ENCODE data around the gene MRNIP.
"Not testable (repeated sequence)": the region's sequence is repeated elsewhere in the genome, so short reads cannot be mapped to it uniquely, and the experiment has no call there.

The MRNIP gene

GRCh38 chr5:179837076-179838011 lies 21.3 kb downstream of the MRNIP start:
- no peak for DNase-seq

GRCh38 chr5:179836225-179837019 lies 22.2 kb downstream of the MRNIP start:
- DNase-seq = no peak

DNA sequence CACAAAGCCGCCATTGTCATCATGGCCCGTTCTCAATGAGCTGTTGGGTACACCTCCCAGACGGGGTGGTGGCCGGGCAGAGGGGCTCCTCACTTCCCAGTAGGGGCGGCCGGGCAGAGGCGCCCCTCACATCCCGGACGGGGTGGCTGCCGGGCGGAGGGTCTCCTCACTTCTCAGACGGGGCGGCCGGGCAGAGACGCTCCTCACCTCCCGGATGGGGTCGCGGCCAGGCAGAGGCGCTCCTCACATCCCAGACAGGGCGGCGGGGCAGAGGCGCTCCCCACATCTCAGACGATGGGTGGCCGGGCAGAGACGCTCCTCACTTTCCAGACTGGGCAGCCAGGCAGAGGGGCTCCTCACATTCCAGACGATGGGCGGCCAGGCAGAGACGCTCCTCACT lies 23.7 kb downstream of the MRNIP start:
- DNase-seq = not testable (repeated sequence)

DNA sequence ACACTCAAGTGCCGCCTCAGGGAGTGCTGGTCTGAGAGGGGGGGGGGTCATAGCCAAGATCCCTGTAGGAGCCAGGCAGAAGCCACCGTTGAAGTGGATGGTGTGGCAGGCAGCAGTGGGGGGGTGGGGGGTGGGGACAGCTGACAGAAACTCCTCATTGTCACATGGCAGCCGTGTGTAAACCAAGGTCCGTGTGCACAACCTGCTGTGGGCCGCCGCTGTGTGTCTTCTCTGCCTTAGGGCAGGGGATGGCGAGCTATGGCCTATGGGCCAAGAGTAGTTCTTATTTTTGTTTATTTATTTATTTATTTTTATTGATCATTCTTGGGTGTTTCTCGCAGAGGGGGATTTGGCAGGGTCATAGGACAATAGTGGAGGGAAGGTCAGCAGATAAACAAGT lies 24.5 kb downstream of the MRNIP start:
- DNase-seq = no peak

GRCh38 chr5:179833709-179834070 lies 24.9 kb downstream of the MRNIP start:
- DNase-seq = no peak

DNA sequence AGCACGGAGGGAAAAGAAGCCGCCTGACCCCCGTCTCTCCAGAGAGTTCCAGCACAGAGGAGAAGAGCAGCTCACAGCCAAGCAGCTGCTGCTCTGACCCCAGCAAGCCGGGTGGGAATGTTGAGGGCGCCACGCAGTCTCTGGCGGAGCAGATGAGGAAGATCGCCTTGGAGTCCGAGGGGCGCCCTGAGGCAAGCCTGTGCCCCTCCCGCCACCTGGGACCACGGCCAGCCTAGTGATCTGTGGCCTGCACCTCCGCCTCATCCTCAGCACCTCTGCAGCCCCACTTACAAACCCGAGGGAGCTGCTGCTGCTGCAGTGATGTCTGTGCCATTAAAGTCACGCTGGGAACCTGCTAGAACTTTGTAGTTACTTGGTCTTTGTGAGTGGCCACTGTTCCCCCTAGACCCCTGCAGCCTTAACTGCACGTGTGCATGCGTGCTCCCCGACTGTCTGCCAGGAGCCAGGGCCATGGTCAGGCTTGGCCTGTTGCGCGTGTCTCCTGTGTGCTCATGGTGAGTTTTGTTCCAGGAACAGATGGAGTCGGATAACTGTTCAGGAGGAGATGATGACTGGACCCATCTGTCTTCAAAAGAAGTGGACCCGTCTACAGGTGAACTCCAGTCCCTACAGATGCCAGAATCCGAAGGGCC lies 25.4 kb downstream of the MRNIP start:
- no peak for DNase-seq

DNA sequence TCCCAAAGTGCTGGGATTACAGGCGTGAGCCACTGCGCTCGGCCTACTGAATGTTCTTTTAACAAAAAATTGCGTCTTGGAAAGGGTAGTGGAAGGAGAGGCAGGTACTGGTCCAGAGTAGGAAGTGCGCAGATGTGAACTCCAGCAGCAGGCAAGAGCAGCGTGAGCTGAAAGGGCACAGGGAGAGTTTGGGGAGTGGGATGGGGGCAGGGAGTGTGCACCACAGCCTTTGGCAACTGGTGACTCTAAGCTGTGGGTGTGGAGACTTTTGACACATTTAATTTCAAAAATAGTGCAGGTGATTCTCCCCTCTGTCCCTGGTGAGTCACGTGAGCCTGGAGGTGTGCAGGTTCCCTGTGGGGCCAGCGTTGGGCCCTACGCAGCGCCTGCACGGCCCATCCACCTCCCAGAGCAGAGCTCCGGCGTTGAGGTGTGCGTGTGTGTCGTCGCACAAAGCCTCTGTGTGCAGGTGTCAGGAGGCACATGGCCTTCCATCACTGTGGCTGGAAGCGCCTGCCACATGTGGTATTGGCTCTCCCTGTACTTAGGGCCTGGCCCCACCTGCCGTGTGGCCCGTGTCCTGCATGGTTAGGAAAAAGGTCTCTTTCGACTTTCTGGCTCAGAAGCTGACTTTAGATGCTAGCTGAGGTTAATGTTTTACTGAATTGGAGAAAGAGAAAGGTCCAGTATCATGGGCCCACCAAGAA lies 26.4 kb downstream of the MRNIP start:
- DNase-seq = no peak

DNA sequence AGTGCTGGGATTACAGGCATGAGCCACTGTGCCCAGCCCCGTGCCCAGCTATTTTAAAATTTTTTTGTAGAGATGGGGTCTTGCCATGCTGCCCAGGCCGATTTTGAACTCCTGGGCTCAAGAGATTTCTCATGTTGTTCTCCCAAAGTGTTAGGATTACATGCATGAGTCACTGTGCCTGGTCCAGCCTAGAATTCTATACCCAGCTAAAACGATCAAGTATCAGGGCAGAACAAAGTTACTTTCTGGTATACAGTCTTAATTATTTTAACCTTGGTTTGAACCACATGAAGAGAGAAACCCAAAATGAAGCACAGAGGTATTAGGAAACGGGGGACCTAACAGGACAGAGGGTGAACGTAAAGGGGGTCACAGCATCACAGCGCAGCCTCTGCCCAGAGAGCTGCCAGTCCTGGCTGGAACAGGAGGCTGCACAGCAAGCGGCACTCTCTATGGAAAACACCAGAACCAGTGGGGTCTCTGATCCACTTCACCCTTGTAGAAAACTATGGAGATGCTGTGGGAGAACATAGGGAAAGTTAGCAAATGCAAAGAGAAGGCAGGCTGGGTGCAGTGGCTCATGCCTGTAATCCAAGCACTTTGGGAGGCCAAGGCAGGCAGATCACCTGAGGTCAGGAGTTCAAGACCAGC lies 27.7 kb downstream of the MRNIP start:
- no peak for DNase-seq

- no peak for DNase-seq
Measured at GRCh38 chr5:179829732-179830435, 28.7 kb downstream of the MRNIP start.

DNA sequence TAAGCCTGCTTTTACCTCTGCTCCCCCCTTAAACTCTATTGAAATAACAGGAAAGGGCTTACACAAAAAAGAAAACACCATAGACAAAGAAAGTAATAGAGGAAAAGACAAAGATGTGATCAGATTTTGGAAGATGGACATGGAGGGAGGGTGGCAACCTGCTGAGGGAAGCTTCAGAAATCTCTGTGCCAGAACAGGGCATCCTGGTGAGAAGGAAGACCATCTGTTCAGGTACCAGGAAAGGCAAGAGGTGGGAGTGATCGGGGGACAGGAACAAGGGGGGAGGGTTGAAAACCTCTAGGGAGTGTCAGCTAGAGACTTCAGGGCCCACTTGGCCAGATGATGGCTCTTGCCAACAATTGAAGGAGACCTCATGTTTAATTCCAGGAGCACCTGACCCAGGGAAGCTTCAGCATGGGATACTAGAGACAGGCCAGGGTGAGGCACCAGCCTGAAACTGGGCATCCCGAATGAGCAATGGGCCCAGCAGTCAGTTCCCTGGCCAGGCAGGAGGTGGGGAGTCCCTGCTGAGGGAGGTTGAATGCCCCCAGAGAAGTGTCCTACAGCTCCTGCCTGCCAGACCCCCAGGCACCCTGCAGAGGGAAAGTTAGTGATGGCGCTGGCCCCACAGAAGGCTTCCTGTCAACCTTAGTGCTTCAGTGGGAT lies 29.7 kb downstream of the MRNIP start:
- no peak for DNase-seq

DNA sequence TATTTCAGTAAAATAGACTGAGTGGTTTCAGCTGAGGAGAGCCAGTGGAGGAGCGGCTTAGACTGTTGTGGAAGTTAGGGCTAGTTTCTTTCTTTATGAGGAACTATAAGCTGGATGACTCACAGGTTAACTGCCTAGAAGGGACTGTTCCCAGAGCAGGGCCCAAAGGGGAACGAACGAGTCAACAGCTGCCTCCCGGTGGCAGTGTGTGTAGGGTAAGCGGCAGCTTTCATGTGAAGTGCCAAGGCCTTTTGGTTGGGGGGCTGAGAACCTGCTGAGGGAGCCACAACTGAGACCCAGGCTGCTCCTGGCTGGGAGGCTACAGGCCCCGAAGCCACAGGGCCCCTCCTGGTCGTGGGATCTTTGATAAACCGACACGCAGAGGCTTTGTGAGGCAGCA lies 30.9 kb downstream of the MRNIP start:
- DNase-seq = no peak

DNA sequence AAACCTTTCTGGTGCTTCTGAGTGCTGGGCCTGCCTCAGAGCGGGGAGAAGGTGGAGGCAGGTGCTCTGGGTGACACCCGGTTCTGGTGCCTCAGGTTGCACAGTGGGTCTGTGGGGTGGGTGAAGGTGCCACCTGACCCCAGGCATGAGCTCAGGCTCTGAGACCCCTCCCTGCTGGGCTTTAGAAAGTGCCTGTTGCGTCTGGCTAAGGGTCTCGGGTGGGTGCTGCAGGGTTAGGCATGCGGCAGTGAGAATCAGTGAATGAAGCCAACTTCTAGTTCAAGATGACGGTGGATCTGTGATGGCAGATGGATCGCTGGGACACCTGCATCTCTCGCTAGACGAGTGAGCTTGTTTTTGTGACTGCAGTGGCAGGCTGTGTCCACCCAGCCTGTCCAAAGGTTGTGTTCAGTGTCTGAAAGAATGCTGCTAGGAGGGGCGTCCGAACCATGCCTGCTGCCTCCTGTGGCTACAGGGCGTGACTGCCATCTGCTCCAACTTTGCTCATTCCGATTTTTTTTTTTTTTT lies 32.9 kb downstream of the MRNIP start:
- no peak for DNase-seq

- no peak for DNase-seq
Measured at GRCh38 chr5:179824745-179825112, 33.9 kb downstream of the MRNIP start.

DNA sequence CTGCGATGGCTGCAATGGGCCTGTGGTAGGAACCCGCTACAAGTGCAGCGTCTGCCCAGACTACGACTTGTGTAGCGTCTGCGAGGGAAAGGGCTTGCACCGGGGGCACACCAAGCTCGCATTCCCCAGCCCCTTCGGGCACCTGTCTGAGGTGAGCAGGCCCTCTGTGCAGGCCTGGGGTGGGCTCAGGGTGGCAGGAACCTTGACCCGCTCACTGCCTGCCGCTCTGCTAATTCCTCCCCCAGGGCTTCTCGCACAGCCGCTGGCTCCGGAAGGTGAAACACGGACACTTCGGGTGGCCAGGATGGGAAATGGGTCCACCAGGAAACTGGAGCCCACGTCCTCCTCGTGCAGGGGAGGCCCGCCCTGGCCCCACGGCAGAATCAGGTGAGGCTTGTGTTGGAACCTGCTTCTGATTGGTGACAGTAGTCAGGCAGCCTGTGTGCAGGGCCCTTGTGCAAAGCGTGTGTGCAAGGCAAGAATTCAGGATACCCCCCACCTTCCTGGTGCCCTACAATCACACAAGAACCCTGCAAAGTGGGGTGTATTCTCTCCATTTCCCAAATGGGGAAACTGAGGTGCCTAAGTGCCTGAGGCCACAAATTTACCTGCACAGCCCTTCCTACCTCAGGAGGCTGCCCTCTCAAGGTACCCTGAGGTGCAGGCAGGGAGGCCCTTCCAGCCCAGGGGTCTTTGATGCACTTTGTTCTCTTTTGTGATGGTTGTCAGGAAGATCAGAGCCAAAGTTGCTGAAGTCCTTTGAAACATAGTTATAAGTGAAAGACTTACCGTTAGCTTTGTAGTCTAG lies 34.5 kb downstream of the MRNIP start:
- no peak for DNase-seq

- no peak for DNase-seq
Measured at GRCh38 chr5:179822444-179822990, 36.1 kb downstream of the MRNIP start.

GRCh38 chr5:179822059-179822432 lies 36.6 kb downstream of the MRNIP start:
- peak; percentile 33 for DNase-seq

GRCh38 chr5:179821298-179822058 lies 37.1 kb downstream of the MRNIP start:
- peak; percentile 71 for DNase-seq

- peak; percentile 43 for DNase-seq
Measured at GRCh38 chr5:179820483-179821297, 37.9 kb downstream of the MRNIP start, which contains the start of gene SQSTM1. Gene SQSTM1 (plus strand): TSS chr5:179820905. CDS start chr5:179820937, 32 bp downstream.

Data from NCI-H1092 treated with DMSO at 0.1 percent for 48 hours (cell line).